Measurements from ENCODE around the gene REEP3. TPM values are rescaled to one million over a fixed set of nuclear protein-coding genes. Genes with fewer than 3 reads are reported as not detected.

The REEP3 gene
- total and polyA plus RNA-seq, 2 of the 8 experiments (the other 6 are each of a cell fraction or from before 2014, with no cell fraction given), result 5.8 to 31.5 TPM

DNA sequence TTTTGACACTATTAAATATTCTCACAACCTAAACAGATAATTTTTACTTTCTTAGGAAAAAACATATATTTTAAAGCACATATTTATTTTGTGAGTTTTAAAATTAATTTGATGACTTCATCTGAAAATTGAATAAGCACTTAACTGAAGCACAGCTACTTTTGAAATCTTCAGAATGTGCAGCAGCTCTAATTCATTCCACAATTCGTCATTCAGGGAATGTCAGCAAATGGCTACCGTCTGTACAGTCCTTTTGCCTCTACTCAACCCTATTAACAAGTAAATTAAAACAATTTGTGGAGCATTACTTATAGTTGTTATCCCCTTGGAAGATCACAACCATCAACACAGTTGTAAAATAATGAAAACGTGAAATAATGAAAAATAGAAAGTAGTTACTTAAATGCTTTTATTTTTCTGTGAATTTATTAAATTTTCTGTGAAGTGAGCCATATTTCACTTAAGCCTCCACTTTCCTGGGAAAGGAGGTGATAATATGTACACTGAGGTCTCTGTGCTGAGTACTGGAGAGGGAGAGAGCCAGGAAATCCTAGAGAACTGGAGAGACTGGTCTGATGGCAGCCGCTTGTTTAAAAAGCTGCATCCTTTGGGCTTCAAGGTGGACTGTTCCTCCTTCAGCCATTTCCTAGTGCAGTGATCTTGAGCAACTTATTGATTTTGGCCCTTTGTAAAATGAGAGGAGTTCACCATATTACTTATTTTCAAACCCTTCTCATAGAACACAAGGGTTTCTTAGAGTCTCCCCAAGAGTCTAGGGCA lies 70.6 kb downstream of the REEP3 start:
- Histone ChIP-seq H2BK5ac (ENCODE audit: low read depth, low read length) (no peak overlapping the region), H4K5ac (ENCODE audit: insufficient read length, low read depth, low read length) (no peak overlapping the region), H3K27me3 (replicated peaks in 1 of 4; ENCODE audit: control insufficient read depth in 3 of 4, extremely low read depth in 1 of 4, insufficient read depth in 3 of 4, low read length in 3 of 4) (no peaks in the 10 kb centered on the region), H3K4me2 (ENCODE audit: insufficient read depth in 1 of 2, low read depth in 2 of 2, low read length in 2 of 2) (no peak overlapping the region), H3K79me1 (ENCODE audit: low read depth, low read length) (no peaks in the 10 kb centered on the region; the same call in 1 of the 2 replicates), H3K4me3 (ENCODE audit: extremely low read depth in 1 of 4, insufficient read depth in 2 of 4, low read depth in 3 of 4, low read length in 4 of 4) (no peak overlapping the region), H3K9ac (replicated peaks in 1 of 4; ENCODE audit: extremely low read depth in 1 of 4, low read depth in 3 of 4, low read length in 3 of 4) (no peak overlapping the region), H3K79me2 (ENCODE audit: control insufficient read depth in 1 of 2, insufficient read depth in 2 of 2, low read length in 2 of 2) (peaks cover 0 to 7% of the 10 kb centered on the region in 2 experiments; a peak in 2 of 4 replicates), H2BK12ac (ENCODE audit: low read depth, low read length) (no peak overlapping the region), H2BK20ac (ENCODE audit: low read length) (no peak overlapping the region), H4K8ac (ENCODE audit: extremely low read depth, insufficient read depth, low read length) (no peak overlapping the region), H3K23me2 (ENCODE audit: low read depth, low read length) (no peaks in the 10 kb centered on the region), H2BK15ac (ENCODE audit: low read length) (no peak overlapping the region), H3K14ac (ENCODE audit: insufficient read length) (no peak overlapping the region), H3K27ac (ENCODE audit: low read depth, low read length) (no peak overlapping the region), H3K56ac (replicated peaks; ENCODE audit: insufficient read length, low read depth, low read length) (no peak overlapping the region), H3K4me1 (replicated peaks in 1 of 4; ENCODE audit: control insufficient read depth in 3 of 4, insufficient read depth in 4 of 4, low read length in 3 of 4) (no peaks in the 10 kb centered on the region), H3K9me3 (ENCODE audit: insufficient read depth in 2 of 2, low read depth in 1 of 2, low read length in 1 of 2) (no peaks in the 10 kb centered on the region), H4K20me1 (replicated peaks in 1 of 2; ENCODE audit: control insufficient read depth in 1 of 2, insufficient read depth in 2 of 2, low read length in 2 of 2) (no peaks in the 10 kb centered on the region), H3K4ac (replicated peaks; ENCODE audit: insufficient read length, low read depth, low read length) (no peak overlapping the region), H2AK5ac (ENCODE audit: low read depth, low read length) (no peak overlapping the region), H3K36me3 (ENCODE audit: control insufficient read depth in 2 of 4, insufficient read depth in 4 of 4, low read length in 3 of 4) (peaks cover 0 to 3% (median 1%) of the 10 kb centered on the region in 4 experiments; a peak in 5 of 8 replicates), H2BK120ac (replicated peaks; ENCODE audit: low read depth, low read length) (no peak overlapping the region), H2AFZ (ENCODE audit: low read length) (no peak overlapping the region), H3K18ac (ENCODE audit: extremely low read depth, low read length) (no peak overlapping the region), H3K23ac (ENCODE audit: insufficient read length) (no peak overlapping the region), H4K91ac (replicated peaks; ENCODE audit: insufficient read length, low read length) (no peak overlapping the region)
- ChIA-PET CTCF (ENCODE audit: partially characterized antibody) (interaction anchor here (0.5 to 1.6 kb wide), 3 partner anchors 13 to 425 kb away, joined by 3 to 5 read pairs (median 3); no protein-coding TSS in a partner anchor), POLR2A (ENCODE audit: partially characterized antibody) (interaction anchor here (0.7 kb wide), 1 partner anchor 324 kb away, joined by 3 read pairs; no protein-coding TSS in a partner anchor)
- FAIRE-seq, result no peak
- DNase-seq (ENCODE audit: low read depth in 1 of 2, low spot score in 2 of 2), result no peak
- 99% methylated on average over 4 of the region's 4 CpGs; no CpG with 5 or more reads in 1 of the 2 experiments for WGBS, 2 experiments (ENCODE audit: extremely low coverage in 1 of 2, insufficient coverage in 1 of 2, insufficient read length in 1 of 2, insufficient replicate concordance in 2 of 2, low coverage in 1 of 2, low lambda C conversion rate in 2 of 2, missing lambda C conversion rate in 1 of 2)
- TF ChIP-seq, protein P1, sequence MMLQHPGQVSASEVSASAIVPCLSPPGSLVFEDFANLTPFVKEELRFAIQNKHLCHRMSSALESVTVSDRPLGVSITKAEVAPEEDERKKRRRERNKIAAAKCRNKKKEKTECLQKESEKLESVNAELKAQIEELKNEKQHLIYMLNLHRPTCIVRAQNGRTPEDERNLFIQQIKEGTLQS (IDR thresholded peaks at IDR 0.05; ENCODE audit: insufficient read depth, low read depth, low read length), result no peak
- TF ChIP-seq SP2 (IDR thresholded peaks at IDR 0.05; ENCODE audit: low read length), result no peak
- TF ChIP-seq RBBP5 (IDR thresholded peaks at IDR 0.05; ENCODE audit: borderline replicate concordance, low read depth, low read length), result no peak
- TF ChIP-seq RFX5 (IDR thresholded peaks at IDR 0.05; ENCODE audit: borderline replicate concordance, low read depth, low read length), result no peak
- no peak for TF ChIP-seq NRF1 (IDR thresholded peaks at IDR 0.05; ENCODE audit: low read depth, low read length)
- TF ChIP-seq, protein P2, sequence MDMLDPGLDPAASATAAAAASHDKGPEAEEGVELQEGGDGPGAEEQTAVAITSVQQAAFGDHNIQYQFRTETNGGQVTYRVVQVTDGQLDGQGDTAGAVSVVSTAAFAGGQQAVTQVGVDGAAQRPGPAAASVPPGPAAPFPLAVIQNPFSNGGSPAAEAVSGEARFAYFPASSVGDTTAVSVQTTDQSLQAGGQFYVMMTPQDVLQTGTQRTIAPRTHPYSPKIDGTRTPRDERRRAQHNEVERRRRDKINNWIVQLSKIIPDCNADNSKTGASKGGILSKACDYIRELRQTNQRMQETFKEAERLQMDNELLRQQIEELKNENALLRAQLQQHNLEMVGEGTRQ (IDR thresholded peaks at IDR 0.05; ENCODE audit: low read length), result no peak
- no peak for TF ChIP-seq GABPA (IDR thresholded peaks at IDR 0.05; ENCODE audit: borderline replicate concordance, insufficient read depth, low read length)
- TF ChIP-seq CHD2 (IDR thresholded peaks at IDR 0.05; ENCODE audit: low read length), result no peak

Measured in H1 (cell line).